LNCAP (cell line): ENCODE results near the gene NPDC1.
A peak's percentile ranks its signal among the peaks of the same experiment; 100 is the strongest.

Source experiments
- CTCF ChIP-seq: fragments of 450-650 bp; IDR thresholded peaks from 2 replicates; pipeline ENCODE4 v1.5.1; 2017; ENCODE audit warnings: mild to moderate bottlenecking

Gene NPDC1

GRCh38 chr9:137051145-137051724 is 5.3 kb upstream of the NPDC1 start:
- TF ChIP-seq CTCF, result no peak

GRCh38 chr9:137050570-137050969 is 4.6 kb upstream of the NPDC1 start:
- TF ChIP-seq CTCF, result no peak

DNA sequence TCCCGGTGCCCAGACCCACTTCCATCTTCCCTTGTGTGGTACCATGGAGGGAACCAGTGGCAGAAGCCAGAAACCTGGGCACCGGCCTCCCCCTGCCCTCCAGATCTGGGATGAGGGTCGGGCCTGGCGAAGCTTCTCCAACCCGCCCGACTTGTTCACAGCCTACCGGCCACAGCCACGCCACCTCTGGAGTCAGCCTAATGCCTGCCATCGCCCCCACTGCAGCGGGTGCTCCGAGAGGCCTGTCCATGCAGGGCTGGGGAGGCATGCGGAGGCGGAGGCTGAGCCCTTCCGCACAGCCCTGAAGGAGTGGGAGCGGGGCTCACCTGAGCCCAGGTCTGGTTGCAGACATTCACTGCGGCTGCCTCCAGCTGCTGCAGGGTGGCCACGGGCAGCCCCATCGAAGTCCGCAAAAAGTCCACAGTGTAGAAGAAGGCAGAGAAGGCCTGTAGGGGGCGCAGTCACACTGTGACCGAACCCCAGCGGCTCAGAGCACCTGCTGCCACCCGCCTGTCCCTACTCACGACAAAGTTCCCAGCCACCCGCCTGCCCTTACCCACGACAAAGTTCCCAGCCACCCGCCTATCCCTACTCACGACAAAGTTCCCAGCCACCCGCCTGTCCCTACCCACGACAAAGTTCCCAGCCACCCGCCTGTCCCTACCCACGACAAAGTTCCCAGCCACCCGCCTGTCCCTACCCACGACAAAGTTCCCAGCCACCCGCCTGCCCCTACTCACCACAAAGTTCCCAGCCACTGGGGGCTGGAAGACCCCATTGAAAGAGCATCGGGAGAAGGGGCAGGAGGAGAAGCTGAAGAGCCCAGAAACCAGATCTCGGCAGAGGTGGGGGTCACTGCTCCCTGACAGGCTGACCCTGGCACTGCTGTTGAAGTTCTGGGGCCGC is 3.8 kb upstream of the NPDC1 start:
- TF ChIP-seq CTCF, result peak; percentile 56

- no peak for TF ChIP-seq CTCF
Measured at GRCh38 chr9:137048655-137049543, 2.9 kb upstream of the NPDC1 start.

GRCh38 chr9:137045294-137046087 is 486 bp downstream of the NPDC1 start:
- TF ChIP-seq CTCF, result no peak

- no peak for TF ChIP-seq CTCF
Measured at GRCh38 chr9:137044502-137045177, 1.3 kb downstream of the NPDC1 start.
